ENCODE data around the gene NFATC2.
A peak's percentile ranks its signal among the peaks of the same experiment; 100 is the strongest.

The NFATC2 gene

DNA sequence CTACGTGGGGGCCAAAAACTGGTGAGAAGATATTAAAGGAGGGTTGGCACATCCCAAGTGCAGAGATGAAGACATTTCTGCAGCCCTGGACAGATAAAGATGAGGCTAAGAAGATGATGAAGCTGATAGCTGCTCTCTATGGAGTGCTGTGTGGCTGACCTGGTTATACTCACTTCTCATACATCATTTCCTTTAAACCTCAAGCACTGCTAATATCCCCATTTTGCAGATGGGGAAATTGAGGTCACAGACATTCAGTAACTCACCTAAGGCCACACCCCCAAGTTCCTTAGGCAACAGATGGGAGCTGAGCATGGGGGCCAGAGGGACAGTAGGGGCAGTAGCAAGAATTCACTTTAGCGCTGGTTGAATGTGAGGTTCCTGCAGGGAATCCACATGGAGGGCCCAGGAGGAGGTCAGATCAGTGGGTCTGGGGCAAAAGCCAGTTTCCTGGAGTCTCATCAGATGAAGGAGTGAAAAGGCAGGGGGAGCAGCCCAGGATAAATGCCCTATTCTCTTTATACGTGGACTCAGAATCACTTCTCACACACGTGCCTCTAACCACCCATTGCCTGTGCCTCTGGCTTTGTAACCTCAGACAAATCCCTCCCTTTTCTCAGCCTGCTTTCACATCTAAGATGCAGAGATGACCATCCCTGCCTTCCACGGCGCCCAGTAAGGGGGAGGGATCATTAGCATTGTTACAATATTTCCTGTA is 125.8 kb downstream of the NFATC2 start:
- DNase-seq (ENCODE audit: low spot score) = no peak

DNA sequence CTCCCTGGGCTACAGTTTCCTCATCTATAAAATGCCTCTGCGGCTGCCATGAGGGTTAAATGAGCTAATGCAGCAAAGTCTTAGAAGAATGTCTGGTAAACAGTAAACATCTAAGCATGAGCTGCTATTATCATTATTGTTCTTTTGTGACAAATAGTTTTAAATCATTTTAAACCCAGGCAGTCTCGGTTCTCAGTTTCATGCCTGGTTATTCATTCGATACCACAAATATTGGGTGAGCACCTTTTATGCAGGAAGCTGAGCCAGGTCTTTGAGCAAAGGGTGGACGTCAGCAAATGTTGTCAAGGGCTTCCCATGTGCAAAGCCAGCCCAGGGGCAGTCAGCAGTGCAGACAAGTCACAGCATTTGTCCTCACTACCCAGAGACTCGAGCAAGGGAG is 128.7 kb downstream of the NFATC2 start:
- DNase-seq (ENCODE audit: low spot score) = no peak

- DNase-seq (ENCODE audit: low spot score) = peak; percentile 28
These were observed 129.5 kb downstream of the NFATC2 start for GRCh38 chr20:51412951-51413481.

DNA sequence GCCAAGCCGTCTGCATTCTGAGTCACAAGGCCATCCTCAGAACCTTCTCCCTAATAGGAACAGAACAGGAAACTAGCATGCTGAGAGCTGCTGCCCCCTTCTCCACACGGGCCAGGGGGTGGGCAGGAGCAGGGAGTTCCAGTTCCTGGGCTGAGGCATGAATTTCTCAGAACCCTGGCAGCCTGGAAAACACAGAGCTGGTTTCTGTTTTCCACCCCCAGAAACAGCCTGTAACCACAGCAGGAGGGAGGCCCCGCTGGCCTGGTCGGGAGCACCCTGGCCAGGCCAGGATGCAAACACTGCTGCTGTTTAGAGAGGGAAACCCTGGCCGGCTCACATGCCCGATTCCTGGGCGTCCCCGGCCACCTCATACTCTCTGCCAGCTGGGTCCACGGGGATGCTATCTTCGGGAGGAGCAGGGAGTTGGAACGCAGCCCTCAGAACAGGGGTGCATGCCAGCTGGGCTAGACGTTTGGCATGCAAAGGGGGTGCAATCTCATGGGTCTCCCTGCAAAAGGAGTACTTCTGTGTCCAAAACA is 130.1 kb downstream of the NFATC2 start:
- no peak for DNase-seq (ENCODE audit: low spot score)

- no peak for DNase-seq (ENCODE audit: low spot score)
These were observed 130.6 kb downstream of the NFATC2 start for GRCh38 chr20:51411870-51412269.

- DNase-seq (ENCODE audit: low spot score) = no peak
These were observed 131.8 kb downstream of the NFATC2 start for GRCh38 chr20:51410586-51411325.

DNA sequence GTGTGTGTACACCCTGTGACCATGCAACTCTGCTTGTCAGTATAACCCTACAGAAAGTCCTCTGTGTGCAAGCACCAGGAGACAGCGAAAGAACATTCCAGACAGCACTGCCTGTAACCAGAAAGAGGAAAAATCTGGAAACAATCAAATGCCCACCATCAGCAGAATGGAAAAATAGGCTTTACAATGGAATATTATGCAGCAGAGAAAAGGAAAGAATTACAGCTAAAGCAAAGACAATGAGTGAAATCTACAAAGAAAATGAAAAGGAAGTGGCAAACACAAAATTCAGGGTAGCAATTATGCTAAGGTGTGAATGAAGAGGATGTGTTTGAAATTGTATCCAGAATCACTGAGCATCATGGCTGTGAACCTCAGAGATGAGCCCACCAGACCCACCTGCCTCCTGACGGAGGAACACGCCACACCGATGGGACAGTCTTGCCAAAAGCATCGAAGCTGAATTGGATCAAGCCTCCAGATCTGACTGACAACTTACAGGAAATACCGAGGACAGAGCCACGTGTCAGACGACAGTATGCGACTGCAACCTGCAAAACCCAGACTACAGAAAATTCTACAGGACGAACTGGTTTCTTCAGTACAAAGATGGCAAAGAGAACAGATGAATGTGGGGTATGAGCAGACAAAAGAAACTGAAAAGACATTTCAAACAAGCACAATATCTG is 133.2 kb downstream of the NFATC2 start:
- no peak for DNase-seq (ENCODE audit: low spot score)

GRCh38 chr20:51404297-51405060 is 138.0 kb downstream of the NFATC2 start:
- DNase-seq (ENCODE audit: low spot score) = no peak

DNA sequence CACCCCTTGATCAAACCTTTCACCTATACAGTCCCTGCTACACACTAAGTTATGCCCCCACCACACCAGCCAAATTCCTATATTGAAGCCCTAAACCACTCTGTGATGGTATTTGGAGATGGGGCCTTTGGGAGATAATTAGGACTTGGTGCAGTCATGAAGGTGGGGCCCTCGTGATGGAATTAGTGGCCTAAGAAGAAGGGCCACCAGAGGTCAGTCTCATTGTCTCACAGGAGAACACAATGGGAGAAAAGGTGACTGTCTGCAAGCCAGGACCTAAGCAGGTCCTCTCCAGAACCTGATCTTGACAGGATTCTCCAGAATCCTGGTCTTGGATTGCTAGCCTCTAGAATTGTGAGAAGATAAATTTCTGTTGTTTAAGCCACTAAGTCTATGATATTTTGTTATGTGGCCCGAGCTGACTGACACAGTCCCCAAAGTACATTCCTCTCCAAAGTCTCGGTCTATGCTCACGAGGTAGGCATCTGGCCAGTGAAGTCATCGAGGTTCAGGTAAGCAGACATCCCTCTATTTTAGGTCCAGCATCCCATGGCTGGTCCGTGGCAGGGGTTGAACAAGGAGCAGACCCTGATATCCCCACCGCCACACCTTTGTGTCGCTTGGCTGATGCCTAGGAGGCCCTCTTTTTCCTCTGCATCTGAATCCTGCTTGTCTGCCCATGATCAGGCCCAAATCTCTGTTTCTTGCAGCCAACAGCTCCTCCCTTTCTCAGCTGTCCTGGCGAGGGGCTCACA is 138.9 kb downstream of the NFATC2 start:
- DNase-seq (ENCODE audit: low spot score) = no peak

DNA sequence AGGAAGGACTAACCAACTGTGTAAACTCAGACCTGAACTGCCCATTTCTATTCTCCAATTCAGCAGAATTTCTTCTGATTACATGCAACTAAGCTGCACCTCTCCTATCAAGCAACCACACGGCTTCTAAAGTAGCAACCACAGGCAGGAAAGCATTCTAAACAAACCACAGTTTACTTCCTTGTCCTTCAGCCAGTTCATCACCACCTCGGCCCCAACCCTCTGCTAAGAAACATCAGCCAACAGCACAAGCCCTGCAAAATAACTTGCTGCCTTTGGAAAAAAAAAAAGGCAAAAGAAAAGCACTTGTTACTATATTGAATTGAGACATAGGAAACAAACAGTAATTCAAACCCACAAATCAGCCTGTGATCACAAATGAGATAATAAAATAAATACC is 140.3 kb downstream of the NFATC2 start:
- DNase-seq (ENCODE audit: low spot score) = no peak

GRCh38 chr20:51401496-51401895 is 141.0 kb downstream of the NFATC2 start:
- no peak for DNase-seq (ENCODE audit: low spot score)

DNA sequence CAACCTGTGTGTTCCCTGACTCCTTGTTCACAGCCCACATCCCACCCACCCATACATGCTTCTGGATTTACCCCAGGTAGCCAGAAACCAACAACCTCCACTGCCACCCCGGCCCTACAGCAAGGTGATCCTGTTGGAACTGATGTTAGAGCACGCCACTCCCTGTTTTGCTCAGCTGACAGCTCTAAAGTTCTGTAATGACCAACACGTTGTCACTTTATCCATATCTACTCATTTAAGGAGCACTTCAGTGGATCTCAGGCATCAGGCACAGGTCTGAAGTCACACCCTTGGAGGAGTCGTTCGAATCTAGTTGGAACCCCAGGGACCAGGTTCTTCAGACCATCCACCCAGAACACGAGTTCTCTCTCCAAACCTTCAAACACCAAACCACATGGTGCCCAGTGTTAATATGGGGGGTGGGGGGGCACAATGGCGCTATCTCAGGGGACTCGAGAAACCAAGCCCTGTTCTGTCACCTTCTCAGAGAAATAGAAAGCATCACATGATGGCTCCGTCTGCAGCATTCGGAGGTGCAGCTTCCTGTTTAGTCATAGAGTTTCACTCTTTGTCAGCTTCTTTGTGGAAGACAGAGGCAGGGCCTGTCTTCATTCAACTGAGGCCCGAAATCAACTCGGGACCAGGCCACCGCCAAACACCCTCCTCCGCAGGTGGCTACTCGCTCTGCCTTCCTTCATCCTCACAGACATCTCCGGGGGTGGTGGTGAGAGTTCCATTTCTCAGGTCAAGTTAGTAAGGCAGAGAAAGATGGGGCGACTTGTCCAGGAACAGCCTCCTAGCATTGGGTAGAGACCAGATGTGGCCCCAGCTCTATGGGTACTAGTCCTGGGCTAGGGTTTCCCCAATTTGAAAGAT is 142.2 kb downstream of the NFATC2 start:
- DNase-seq (ENCODE audit: low spot score) = no peak

GRCh38 chr20:51399006-51399890 is 143.3 kb downstream of the NFATC2 start:
- no peak for DNase-seq (ENCODE audit: low spot score)

DNA sequence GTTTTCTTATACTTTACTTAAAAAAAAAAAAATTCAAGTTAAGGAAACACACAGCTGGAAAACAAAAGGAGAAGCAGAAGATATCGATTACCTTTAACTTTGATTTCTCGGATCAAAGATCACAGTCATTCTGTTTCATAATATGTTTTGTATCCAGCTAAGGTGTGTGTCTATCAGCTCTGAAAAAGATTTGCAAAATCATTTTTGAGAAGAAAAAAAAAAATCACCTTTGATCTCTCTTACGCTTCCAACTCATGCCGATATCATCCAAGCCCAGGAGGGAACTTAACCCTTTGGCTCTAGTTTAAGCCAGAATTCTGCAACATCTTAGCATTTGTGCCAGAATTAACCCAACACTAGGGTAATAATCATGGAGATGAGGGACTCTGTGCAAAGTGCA is 144.0 kb downstream of the NFATC2 start:
- DNase-seq (ENCODE audit: low spot score) = no peak

DNA sequence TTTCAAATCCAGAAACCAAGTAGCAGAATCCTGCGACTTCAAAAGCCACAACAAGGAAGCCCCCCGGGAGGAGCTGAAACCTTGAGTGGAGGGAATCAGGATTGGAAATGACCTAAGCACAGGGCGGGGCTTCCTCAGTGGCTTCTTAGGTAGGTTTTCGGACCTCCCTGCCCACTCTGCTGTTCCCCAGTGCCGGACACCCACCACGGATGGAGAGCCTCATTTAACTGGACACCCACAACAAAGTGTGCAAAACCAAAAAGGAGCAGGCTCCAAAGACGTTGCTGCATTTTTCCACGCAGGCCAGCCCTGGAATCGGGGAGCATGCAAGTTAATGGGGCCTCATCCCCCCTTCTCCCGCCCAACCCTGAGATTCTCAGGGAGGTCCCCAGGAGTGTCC is 144.4 kb downstream of the NFATC2 start:
- no peak for DNase-seq (ENCODE audit: low spot score)

GRCh38 chr20:51397137-51397536 is 145.4 kb downstream of the NFATC2 start:
- no peak for DNase-seq (ENCODE audit: low spot score)

GRCh38 chr20:51396365-51396909 is 146.1 kb downstream of the NFATC2 start:
- DNase-seq (ENCODE audit: low spot score) = no peak

GRCh38 chr20:51394706-51395105 is 147.8 kb downstream of the NFATC2 start:
- no peak for DNase-seq (ENCODE audit: low spot score)
